Measurements from ENCODE around the gene RIMKLA. TPM values are rescaled to one million over a fixed set of nuclear protein-coding genes. Genes with fewer than 3 reads are reported as not detected.

Gene RIMKLA
- total RNA-seq, 1 donor from 2014 or later: 0.27 TPM

GRCh38 chr1:42370876-42371549, 9.6 kb upstream of the RIMKLA start:
- Mint-ChIP-seq H3K9me3 (ENCODE audit: low read depth) (no peaks in the 10 kb centered on the region), H3K36me3 (ENCODE audit: low read depth) (no peaks in the 10 kb centered on the region), H3K27me3 (ENCODE audit: low read depth) (peaks cover 49% of the 10 kb centered on the region), H3K27ac (ENCODE audit: unreplicated experiment) (no peak overlapping the region), H3K4me1 (ENCODE audit: low read depth) (no peaks in the 10 kb centered on the region), H3K4me3 (ENCODE audit: unreplicated experiment) (no peak overlapping the region)
- no peak for TF ChIP-seq CTCF (IDR thresholded peaks at IDR 0.05)
- DNase-seq (ENCODE audit: low spot score): no peak

GRCh38 chr1:42372796-42373195, 7.8 kb upstream of the RIMKLA start:
- TF ChIP-seq CTCF (IDR thresholded peaks at IDR 0.05): no peak
- Mint-ChIP-seq H3K9me3 (ENCODE audit: low read depth) (no peaks in the 10 kb centered on the region), H3K27ac (ENCODE audit: unreplicated experiment) (no peak overlapping the region), H3K4me1 (ENCODE audit: low read depth) (no peaks in the 10 kb centered on the region), H3K4me3 (ENCODE audit: unreplicated experiment) (no peak overlapping the region), H3K27me3 (ENCODE audit: low read depth) (peaks cover 56% of the 10 kb centered on the region), H3K36me3 (ENCODE audit: low read depth) (no peaks in the 10 kb centered on the region)
- DNase-seq (ENCODE audit: low spot score): no peak

- Mint-ChIP-seq H3K9me3 (ENCODE audit: low read depth) (no peaks in the 10 kb centered on the region), H3K36me3 (ENCODE audit: low read depth) (no peaks in the 10 kb centered on the region), H3K27ac (ENCODE audit: unreplicated experiment) (no peak overlapping the region), H3K4me1 (ENCODE audit: low read depth) (peaks cover 6% of the 10 kb centered on the region), H3K27me3 (ENCODE audit: low read depth) (peaks cover 44% of the 10 kb centered on the region), H3K4me3 (ENCODE audit: unreplicated experiment) (peak overlapping the region; percentile 66)
- no peak for TF ChIP-seq CTCF (IDR thresholded peaks at IDR 0.05)
- no peak for DNase-seq (ENCODE audit: low spot score)
Measured at GRCh38 chr1:42379794-42380585, 602 bp upstream of the RIMKLA start.

DNA sequence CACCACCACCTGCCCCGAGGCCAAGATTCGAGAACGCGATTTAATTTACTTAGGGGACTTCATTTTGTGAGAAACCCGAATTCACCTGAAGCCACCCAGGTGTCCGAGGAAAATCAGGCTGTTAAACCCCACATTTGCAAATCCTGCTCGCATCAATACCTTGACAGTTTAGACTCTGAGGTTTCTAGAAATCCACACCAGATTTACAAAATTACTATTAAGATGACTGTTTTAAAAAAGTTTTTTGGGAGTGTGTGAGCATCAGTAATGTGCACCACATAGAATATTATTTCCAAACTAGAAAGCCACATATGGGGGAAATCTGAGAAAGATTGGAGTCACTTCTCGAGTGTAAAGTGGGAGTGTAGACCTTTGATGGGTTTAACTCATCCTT, 685 bp downstream of the RIMKLA start:
- H3K4me1 Mint-ChIP-seq (ENCODE audit: low read depth): peaks cover 6% of the 10 kb centered on the region
- H3K27me3 Mint-ChIP-seq (ENCODE audit: low read depth): peaks cover 44% of the 10 kb centered on the region
- no peak for TF ChIP-seq CTCF (IDR thresholded peaks at IDR 0.05)
- H3K4me3 Mint-ChIP-seq (ENCODE audit: unreplicated experiment): peak overlapping the region; percentile 56
- no peak overlapping the region for H3K27ac Mint-ChIP-seq (ENCODE audit: unreplicated experiment)
- no peaks in the 10 kb centered on the region for H3K9me3 Mint-ChIP-seq (ENCODE audit: low read depth)
- no peaks in the 10 kb centered on the region for H3K36me3 Mint-ChIP-seq (ENCODE audit: low read depth)
- no peak for DNase-seq (ENCODE audit: low spot score)

- no peaks in the 10 kb centered on the region for H3K9me3 Mint-ChIP-seq (ENCODE audit: low read depth)
- peaks cover 28% of the 10 kb centered on the region for H3K27me3 Mint-ChIP-seq (ENCODE audit: low read depth)
- no peak overlapping the region for H3K27ac Mint-ChIP-seq (ENCODE audit: unreplicated experiment)
- TF ChIP-seq CTCF (IDR thresholded peaks at IDR 0.05): no peak
- H3K4me1 Mint-ChIP-seq (ENCODE audit: low read depth): no peaks in the 10 kb centered on the region
- H3K36me3 Mint-ChIP-seq (ENCODE audit: low read depth): peaks cover 2% of the 10 kb centered on the region
- no peak for DNase-seq (ENCODE audit: low spot score)
- H3K4me3 Mint-ChIP-seq (ENCODE audit: unreplicated experiment): no peak overlapping the region
Measured at GRCh38 chr1:42385283-42385682, 4.7 kb downstream of the RIMKLA start.

All from chondrocyte (in vitro differentiated cells).